ENCODE measurements around the gene BAX.
"Not testable (repeated sequence)": the region's sequence is repeated elsewhere in the genome, so short reads cannot be mapped to it uniquely, and the experiment has no call there.

The BAX gene

DNA sequence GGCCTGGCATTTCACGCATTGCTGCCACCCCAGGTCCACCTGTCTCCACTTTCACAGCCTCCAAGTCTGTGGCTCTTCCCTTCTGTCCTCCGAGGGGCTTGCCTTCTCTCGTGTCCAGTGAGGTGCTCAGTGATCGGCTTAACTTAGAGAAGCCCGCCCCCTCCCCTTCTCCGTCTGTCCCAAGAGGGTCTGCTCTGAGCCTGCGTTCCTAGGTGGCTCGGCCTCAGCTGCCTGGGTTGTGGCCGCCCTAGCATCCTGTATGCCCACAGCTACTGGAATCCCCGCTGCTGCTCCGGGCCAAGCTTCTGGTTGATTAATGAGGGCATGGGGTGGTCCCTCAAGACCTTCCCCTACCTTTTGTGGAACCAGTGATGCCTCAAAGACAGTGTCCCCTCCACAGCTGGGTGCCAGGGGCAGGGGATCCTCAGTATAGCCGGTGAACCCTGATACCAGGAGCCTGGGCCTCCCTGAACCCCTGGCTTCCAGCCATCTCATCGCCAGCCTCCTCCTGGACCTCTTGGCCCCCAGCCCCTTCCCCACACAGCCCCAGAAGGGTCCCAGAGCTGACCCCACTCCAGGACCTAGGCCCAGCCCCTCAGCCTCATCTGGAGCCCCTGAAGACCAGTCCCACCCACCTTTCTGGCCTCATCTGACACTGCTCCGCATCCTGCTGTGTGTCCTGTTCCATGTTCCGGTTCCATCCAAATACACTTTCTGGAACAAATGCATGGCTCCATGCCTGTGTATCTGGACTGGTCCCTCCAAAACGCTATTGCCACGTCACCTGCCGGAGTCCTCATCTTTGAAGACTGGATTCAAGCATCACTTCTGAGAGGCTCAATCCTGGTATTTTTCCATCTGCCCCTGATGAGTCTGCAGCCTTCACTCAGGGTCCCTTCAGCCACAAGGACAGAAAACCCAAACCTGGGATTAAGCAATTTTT, 31.9 kb upstream of the BAX start:
- H3K4me3 ChIP-seq (ENCODE audit: low read depth, low read length): no peak overlapping the region
- TF ChIP-seq, protein P1, sequence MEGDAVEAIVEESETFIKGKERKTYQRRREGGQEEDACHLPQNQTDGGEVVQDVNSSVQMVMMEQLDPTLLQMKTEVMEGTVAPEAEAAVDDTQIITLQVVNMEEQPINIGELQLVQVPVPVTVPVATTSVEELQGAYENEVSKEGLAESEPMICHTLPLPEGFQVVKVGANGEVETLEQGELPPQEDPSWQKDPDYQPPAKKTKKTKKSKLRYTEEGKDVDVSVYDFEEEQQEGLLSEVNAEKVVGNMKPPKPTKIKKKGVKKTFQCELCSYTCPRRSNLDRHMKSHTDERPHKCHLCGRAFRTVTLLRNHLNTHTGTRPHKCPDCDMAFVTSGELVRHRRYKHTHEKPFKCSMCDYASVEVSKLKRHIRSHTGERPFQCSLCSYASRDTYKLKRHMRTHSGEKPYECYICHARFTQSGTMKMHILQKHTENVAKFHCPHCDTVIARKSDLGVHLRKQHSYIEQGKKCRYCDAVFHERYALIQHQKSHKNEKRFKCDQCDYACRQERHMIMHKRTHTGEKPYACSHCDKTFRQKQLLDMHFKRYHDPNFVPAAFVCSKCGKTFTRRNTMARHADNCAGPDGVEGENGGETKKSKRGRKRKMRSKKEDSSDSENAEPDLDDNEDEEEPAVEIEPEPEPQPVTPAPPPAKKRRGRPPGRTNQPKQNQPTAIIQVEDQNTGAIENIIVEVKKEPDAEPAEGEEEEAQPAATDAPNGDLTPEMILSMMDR (IDR thresholded peaks at IDR 0.05; ENCODE audit: borderline replicate concordance, insufficient read depth, low read depth, low read length): no peak

DNA sequence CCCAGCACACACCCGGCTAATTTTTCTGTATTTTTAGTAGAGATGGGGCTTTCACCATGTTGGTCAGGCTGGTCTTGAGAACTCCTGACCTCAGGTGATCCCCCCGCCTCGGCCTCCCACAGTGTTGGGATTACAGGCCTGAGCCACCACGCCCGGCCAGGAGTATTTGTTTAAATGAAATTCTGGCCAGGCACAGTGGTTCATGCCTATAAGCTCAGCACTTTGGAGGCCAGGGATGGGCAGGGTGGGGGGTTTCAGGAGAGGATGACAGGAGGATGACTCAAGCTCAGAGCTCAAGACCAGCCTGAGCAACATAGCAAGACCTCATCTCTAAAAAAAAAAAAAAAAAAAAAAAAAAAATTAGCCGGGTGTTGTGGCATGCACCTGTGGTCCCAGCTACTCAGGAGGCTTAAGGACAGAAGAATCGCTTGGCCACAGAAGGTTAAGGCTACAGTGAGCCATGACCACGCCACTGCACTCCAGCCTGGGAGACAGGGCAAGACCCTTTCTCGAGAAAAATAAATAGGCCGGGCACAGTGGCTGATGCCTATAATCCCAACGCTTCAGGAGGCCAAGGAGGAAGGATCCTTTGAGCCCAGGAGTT, 29.3 kb upstream of the BAX start:
- no peak overlapping the region for H3K4me3 ChIP-seq (ENCODE audit: low read depth, low read length)
- TF ChIP-seq, protein P1 (IDR thresholded peaks at IDR 0.05; ENCODE audit: borderline replicate concordance, insufficient read depth, low read depth, low read length): no peak

DNA sequence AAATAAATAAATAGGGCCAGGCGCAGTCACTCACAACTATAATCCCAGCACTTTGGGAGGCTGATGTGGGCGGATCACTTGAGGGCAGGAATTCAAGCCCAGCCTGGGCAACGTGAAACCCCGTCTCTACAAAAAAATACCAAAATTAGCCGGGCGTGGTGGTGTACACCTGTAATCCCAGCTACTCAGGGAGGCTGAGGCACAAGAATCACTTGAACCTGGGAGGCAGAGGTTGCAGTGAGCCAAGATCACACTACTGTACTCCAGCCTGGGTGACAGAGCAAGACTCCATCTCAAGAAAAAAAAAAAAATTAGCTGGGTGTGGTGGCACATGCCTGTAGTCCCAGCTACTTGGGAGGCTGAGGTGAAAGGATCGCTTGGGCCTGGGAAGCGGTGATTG, 28.8 kb upstream of the BAX start:
- H3K4me3 ChIP-seq (ENCODE audit: low read depth, low read length): not testable (repeated sequence)

DNA sequence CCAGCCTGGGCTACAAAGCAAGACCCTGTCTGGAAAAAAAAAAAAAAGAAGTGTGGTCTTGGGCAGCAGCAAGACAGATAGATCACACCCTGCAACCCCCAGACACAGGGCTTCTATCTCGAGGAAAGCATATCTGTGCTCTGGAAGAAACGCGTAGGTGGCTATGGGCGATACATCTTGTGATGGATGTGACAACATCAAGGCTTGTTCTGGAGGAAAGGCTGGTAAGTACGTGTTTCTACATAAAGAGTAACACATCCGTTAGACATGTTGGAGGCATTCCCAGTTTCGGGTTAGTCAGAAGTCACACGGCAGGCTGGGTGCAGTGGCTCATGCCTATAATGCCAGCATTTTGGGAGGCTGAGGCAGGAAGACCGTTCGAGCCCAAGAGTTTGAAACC, 27.8 kb upstream of the BAX start:
- TF ChIP-seq, protein P1 (IDR thresholded peaks at IDR 0.05; ENCODE audit: borderline replicate concordance, insufficient read depth, low read depth, low read length): no peak
- H3K4me3 ChIP-seq (ENCODE audit: low read depth, low read length): no peak overlapping the region

DNA sequence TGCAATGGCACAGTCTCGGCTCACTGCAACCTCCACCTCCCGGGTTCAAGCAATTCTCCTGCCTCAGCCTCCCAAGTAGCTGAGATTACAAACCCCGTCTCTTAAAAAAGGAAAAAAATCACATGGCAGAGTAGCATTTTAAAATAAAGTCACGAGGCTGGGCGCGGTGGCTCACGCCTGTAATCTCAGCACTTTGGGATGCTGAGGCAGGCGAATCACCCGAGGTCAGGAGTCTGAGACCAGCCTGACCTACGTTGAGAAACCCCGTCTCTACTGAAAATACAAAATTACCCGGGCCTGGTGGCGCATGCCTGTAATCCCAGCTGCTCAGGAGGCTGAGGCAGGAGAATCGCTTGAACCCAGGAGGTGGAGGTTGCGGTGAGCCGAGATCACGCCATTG, 27.0 kb upstream of the BAX start:
- not testable (repeated sequence) for H3K4me3 ChIP-seq (ENCODE audit: low read depth, low read length)

DNA sequence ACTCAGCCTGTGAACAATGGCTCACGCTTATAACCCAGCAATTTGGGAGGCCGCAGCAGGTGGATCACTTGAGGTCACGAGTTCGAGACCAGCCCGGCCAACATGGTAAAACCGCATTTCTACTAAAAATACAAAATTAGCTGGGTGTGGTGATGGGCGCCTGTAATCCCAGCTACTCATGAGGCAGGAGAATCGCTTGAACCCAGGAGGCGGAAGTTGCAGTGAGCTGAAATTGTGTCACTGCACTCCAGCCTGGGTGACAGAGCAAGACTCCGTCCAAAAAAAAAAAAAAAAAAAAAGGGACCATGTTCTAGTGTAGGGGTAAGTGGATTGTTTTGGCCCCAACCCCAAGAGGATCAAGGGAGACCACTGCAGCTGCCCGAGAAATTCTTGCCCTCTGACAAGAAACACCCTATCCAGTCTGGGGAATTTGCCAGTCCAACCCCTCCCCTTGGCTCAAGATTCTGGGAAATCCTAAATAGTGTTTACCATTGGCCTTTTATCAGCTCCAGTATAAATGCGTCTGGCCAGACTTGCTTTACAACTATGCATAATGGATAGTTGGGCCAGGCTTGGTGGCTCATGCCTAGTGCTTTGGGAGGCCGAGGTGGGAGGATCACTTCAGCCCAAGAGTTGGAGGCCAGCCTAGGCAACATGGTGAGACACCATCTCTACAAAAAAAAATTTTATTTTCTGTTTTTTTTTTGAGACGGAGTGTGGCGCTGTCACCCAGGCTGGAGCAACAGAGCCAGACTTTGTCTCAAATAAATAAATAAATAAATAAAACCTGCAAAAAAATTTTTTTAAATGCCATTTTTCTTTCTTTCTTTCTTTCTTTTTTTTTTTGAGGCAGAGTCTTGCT, 26.3 kb upstream of the BAX start:
- no peak overlapping the region for H3K4me3 ChIP-seq (ENCODE audit: low read depth, low read length)
- TF ChIP-seq, protein P1 (IDR thresholded peaks at IDR 0.05; ENCODE audit: borderline replicate concordance, insufficient read depth, low read depth, low read length): no peak

DNA sequence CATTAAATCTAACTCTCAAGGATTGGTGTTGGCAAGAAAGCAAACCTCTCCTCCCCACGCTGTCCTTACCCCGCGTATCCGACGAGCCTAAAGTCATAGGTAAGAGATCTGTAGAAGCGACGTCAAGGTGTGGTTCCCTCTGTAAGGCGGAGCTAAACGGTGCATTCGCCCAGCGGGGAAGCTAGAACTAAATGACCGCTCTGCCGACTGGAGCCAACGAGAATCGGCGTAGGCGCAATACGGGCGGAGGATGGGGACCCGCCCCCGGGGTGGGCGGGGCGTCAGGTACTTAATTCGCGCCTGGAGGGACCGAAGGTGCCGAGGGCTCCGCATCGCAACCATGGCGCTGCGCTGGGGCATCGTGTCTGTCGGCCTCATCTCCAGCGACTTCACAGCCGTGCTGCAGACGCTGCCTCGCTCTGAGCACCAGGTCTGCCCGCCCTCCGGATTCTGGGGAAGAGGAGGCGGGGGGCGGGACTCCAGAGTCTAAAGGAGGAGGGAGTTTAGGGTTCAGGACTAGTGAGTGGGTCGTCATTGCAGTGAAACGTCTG, 21.2 kb upstream of the BAX start, which contains the start of gene DHDH:
DHDH (plus strand) TSS at position 318 of the 551 bp plus-strand sequence; CDS start at position 341, 23 bp downstream.
- peak within 1 kb of the TSS; percentile 52 for H3K4me3 ChIP-seq (ENCODE audit: low read depth, low read length)

More for the DNA sequence above, 21.2 kb upstream of the BAX start, which contains the start of gene DHDH:
- TF ChIP-seq, protein P1 (IDR thresholded peaks at IDR 0.05; ENCODE audit: borderline replicate concordance, insufficient read depth, low read depth, low read length): no peak

Measured in GM12875 (cell line).